Fibroblast of lung (primary cell): ENCODE measurements around the gene FITM2. TPM values are rescaled to one million over a fixed set of nuclear protein-coding genes. Genes with fewer than 3 reads are reported as not detected.

Experiments used
- DNase-seq, 2 donors: peaks; one replicate each; pipeline versions ENCODE4 v3.0.0 to v3.0.0-alpha.2; 2010; ENCODE audit warnings: low read depth in 2 of 2
- H2AFZ ChIP-seq: 2 replicates; pipeline ENCODE4 v1.5.1; 2012; ENCODE audit warnings: low read length, control low read depth, inconsistent platforms
- H3K27ac ChIP-seq: 2 replicates; pipeline ENCODE4 v1.5.1; 2011; ENCODE audit warnings: low read length, control low read depth; ENCODE audit not compliant: insufficient read depth
- H3K27me3 ChIP-seq: 2 replicates; pipeline ENCODE4 v1.5.1; 2011; ENCODE audit warnings: mild to moderate bottlenecking, low read length; ENCODE audit not compliant: control insufficient read depth, insufficient read depth
- H3K36me3 ChIP-seq: 2 replicates; pipeline ENCODE4 v1.5.1; 2011; ENCODE audit warnings: low read length; ENCODE audit not compliant: control insufficient read depth, insufficient read depth
- H3K4me1 ChIP-seq: 2 replicates; pipeline ENCODE4 v1.5.1; 2011; ENCODE audit warnings: low read length; ENCODE audit not compliant: control insufficient read depth, insufficient read depth; ENCODE audit errors: extremely low read depth
- H3K4me2 ChIP-seq: 2 replicates; pipeline ENCODE4 v1.5.1; 2011; ENCODE audit warnings: low read length, control low read depth; ENCODE audit not compliant: insufficient read depth; ENCODE audit errors: extremely low read depth
- H3K4me3 ChIP-seq, 4 experiments: fragments of 200-600 bp in 1 of 4; sonication (generic) in 1 of 4; replicated peaks in 1 of 4; 2 replicates each; pipeline ENCODE4 v1.5.1; 2011 to 2016; ENCODE audit warnings: low read length in 4 of 4, low read depth in 3 of 4, mild to moderate bottlenecking in 3 of 4, control low read depth in 2 of 4, inconsistent platforms in 1 of 4, mixed read lengths in 1 of 4; ENCODE audit not compliant: insufficient read depth in 1 of 4; ENCODE audit errors: control extremely low read depth in 1 of 4
- H3K79me2 ChIP-seq: 2 replicates; pipeline ENCODE4 v1.5.1; 2012; ENCODE audit warnings: mild to moderate bottlenecking, low read length, inconsistent platforms; ENCODE audit not compliant: control insufficient read depth, insufficient read depth
- H3K9ac ChIP-seq: 2 replicates; pipeline ENCODE4 v1.5.1; 2011; ENCODE audit warnings: mild to moderate bottlenecking, low read length, control low read depth; ENCODE audit not compliant: insufficient read depth
- H3K9me3 ChIP-seq: 2 replicates; pipeline ENCODE4 v1.5.1; 2012; ENCODE audit warnings: low read depth, low read length; ENCODE audit not compliant: control insufficient read depth, insufficient read depth
- H4K20me1 ChIP-seq: 2 replicates; pipeline ENCODE4 v1.5.1; 2011; ENCODE audit warnings: low read length; ENCODE audit not compliant: control insufficient read depth, insufficient read depth; ENCODE audit errors: extremely low read depth
- EZH2 ChIP-seq: IDR thresholded peaks from 2 replicates; pipeline ENCODE4 v1.5.1; 2012; ENCODE audit warnings: low read length, control low read depth, mild to moderate bottlenecking; ENCODE audit errors: missing control alignments
- polyA plus RNA-seq, 2 donors: library from polyadenylated mRNA; depleted of rRNA in 1 of 2; stranded (reverse) in 1 of 2; unstranded in 1 of 2; fragments of >200 nt; gene quantifications; 2 replicates each; pipeline ENCODE4 v1.2.1, GENCODE V29; 2011 to 2012; ENCODE audit warnings: missing spikeins in 1 of 2
- total RNA-seq: library from RNA; depleted of rRNA; stranded (reverse); fragments of >200 nt; gene quantifications from 2 replicates; pipeline ENCODE4 v1.2.1, GENCODE V29; 2014
- TF ChIP-seq, protein P1 (sequence below), 2 donors: IDR thresholded peaks in 1 of 2; conservative IDR thresholded peaks in 1 of 2; 1 replicate in 1 of 2; 2 replicates in 1 of 2; pipeline ENCODE4 v1.5.1; 2011 to 2012; ENCODE audit warnings: low read length in 2 of 2, control low read depth in 1 of 2, inconsistent platforms in 1 of 2, low read depth in 1 of 2, mild to moderate bottlenecking in 1 of 2

The FITM2 gene
- total and polyA plus RNA-seq, 2 donors (not counting 1 experiment from before 2014, with no cell fraction given): 8.6 to 9.7 TPM

DNA sequence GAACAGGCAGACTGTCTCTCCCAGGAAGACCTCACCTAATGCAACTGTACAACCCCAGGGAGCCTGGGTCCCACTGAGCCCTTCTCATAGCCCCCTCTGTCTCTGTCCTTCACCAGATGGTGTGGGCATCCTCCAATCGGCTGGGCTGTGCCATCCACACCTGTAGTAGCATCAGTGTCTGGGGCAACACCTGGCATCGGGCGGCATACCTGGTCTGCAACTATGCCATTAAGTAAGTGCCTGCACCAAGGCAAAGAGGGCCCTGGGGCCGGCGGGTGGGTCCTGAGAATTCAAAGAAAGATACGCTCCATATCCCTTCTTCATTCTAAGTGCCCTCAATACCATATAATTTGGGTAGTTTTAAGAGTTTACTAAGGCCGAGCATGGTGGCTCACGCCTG lies 34.1 kb upstream of the FITM2 start:
- no peak for DNase-seq
- H3K4me2 ChIP-seq: no peak overlapping the region
- H3K27me3 ChIP-seq: no peaks in the 10 kb centered on the region
- H2AFZ ChIP-seq: no peak overlapping the region
- no peaks in the 10 kb centered on the region for H3K79me2 ChIP-seq
- H4K20me1 ChIP-seq: no peaks in the 10 kb centered on the region
- no peaks in the 10 kb centered on the region for H3K9me3 ChIP-seq
- TF ChIP-seq EZH2: no peak
- TF ChIP-seq, protein P1, sequence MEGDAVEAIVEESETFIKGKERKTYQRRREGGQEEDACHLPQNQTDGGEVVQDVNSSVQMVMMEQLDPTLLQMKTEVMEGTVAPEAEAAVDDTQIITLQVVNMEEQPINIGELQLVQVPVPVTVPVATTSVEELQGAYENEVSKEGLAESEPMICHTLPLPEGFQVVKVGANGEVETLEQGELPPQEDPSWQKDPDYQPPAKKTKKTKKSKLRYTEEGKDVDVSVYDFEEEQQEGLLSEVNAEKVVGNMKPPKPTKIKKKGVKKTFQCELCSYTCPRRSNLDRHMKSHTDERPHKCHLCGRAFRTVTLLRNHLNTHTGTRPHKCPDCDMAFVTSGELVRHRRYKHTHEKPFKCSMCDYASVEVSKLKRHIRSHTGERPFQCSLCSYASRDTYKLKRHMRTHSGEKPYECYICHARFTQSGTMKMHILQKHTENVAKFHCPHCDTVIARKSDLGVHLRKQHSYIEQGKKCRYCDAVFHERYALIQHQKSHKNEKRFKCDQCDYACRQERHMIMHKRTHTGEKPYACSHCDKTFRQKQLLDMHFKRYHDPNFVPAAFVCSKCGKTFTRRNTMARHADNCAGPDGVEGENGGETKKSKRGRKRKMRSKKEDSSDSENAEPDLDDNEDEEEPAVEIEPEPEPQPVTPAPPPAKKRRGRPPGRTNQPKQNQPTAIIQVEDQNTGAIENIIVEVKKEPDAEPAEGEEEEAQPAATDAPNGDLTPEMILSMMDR (conservative IDR thresholded peaks at IDR 0.05 in 1 of 2, IDR thresholded peaks at IDR 0.05 in 1 of 2; ENCODE audit: low read depth in 1 of 2, low read length in 2 of 2): no peak
- no peaks in the 10 kb centered on the region for H3K36me3 ChIP-seq
- no peak overlapping the region for H3K9ac ChIP-seq
- no peak overlapping the region for H3K27ac ChIP-seq
- H3K4me1 ChIP-seq: no peaks in the 10 kb centered on the region
- no peak overlapping the region for H3K4me3 ChIP-seq

DNA sequence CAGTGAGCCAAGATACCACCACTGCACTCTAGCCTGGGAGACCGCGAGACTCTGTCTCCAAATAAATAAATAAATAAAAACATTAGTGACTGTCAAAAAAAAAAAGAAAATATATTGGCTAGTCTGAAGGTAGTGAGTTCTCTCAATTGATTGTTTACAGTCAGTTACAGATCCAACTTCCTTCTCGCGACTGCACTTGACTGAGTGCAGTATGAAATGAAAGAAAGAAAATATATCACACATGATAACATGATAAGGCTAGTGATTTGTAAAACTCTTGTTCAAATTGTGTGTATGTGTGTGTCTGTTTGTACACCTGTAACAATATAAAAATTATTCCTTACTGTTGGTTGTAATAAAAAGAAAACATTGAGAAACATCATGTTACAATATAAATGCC lies 33.7 kb upstream of the FITM2 start:
- H2AFZ ChIP-seq: no peak overlapping the region
- H4K20me1 ChIP-seq: no peaks in the 10 kb centered on the region
- H3K27me3 ChIP-seq: no peaks in the 10 kb centered on the region

DNA sequence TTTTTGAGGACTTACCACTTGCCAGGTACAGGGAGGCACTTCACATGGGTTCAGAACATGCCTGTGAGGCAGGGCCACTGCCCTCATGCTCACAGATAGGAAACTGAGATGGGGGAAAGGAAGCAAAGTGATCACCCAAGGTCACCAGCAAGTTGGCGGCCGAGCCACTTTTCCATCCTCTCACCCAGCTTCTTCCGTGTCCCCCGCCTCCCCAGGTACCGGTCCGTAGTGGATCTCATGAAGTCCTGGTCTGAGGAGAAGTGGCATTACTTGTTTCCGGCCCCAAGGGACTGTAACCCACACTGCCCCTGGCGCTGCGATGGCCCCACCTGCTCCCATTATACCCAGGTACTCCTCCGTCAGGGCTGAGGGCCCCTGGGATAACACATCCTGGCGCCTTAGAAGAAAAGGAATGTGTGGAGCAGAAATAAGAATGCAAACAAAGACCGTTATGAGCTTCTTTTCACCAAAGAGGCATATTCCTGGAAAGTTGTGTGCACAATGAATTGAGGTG lies 32.2 kb upstream of the FITM2 start:
- Histone ChIP-seq H3K36me3 (no peaks in the 10 kb centered on the region), H3K9me3 (no peaks in the 10 kb centered on the region), H3K4me2 (no peak overlapping the region), H3K4me3 (no peak overlapping the region), H3K9ac (no peak overlapping the region), H2AFZ (no peak overlapping the region), H3K79me2 (no peaks in the 10 kb centered on the region), H4K20me1 (no peaks in the 10 kb centered on the region), H3K4me1 (no peaks in the 10 kb centered on the region), H3K27me3 (no peaks in the 10 kb centered on the region), H3K27ac (no peak overlapping the region)
- no peak for DNase-seq
- TF ChIP-seq, protein P1 (conservative IDR thresholded peaks at IDR 0.05 in 1 of 2, IDR thresholded peaks at IDR 0.05 in 1 of 2; ENCODE audit: low read depth in 1 of 2, low read length in 2 of 2): no peak
- no peak for TF ChIP-seq EZH2

More for the DNA sequence above, 33.7 kb upstream of the FITM2 start:
- no peaks in the 10 kb centered on the region for H3K9me3 ChIP-seq
- TF ChIP-seq EZH2: no peak
- H3K36me3 ChIP-seq: no peaks in the 10 kb centered on the region
- no peaks in the 10 kb centered on the region for H3K79me2 ChIP-seq
- DNase-seq: no peak
- no peak overlapping the region for H3K27ac ChIP-seq
- H3K9ac ChIP-seq: no peak overlapping the region
- H3K4me3 ChIP-seq: no peak overlapping the region
- no peaks in the 10 kb centered on the region for H3K4me1 ChIP-seq
- no peak overlapping the region for H3K4me2 ChIP-seq
